ENCODE results near the gene FUOM.

Gene FUOM

DNA sequence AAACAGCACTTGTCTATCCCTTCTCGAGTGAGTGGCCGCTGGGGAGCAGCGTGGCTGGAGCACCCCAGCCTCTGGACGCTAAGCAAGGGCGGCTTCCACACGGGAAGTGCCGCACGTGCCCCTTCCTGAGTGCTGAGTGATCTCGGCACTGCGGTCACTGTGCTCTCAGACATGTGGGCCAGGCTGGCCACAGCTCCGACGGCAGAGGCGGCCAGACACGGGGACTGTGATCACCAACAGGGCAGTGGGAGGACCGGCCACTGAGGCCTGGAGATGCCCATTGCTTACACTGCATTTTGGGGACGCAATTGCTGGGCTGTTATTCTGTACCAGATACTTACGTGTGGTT, 8.3 kb upstream of the FUOM start:
- no peak for DNase-seq

DNA sequence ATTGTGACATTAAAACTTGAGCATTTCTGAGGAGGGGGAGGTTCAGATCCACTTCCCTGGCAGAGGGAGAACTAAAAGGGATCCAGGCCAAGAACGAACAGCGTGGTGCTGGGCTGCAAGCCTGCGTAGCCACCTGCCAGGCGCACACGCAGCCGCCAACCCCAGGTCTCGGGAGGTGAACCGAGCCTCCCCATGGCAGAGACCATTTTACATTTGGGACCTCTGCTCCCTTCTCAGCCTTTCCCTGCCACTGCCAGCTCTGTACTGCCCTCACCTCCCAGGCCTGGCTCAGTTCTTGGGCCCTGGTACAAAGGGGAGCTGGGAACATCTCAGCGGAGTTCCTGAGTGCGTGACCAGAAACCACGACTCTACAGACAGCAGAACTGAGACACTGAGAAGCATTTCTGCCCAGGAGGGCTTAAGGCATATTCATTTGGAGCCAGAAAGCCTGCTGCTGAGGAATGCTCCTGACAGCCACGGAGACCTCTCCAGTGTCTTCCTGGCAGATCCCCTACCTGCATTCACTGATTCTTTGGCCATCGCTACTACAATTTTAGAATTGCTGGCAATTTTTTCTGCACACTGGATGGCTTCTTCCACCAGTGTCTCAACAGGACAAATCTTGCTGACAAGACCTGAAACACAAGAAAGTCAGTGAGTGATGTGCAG, 7.8 kb upstream of the FUOM start:
- no peak for DNase-seq

DNA sequence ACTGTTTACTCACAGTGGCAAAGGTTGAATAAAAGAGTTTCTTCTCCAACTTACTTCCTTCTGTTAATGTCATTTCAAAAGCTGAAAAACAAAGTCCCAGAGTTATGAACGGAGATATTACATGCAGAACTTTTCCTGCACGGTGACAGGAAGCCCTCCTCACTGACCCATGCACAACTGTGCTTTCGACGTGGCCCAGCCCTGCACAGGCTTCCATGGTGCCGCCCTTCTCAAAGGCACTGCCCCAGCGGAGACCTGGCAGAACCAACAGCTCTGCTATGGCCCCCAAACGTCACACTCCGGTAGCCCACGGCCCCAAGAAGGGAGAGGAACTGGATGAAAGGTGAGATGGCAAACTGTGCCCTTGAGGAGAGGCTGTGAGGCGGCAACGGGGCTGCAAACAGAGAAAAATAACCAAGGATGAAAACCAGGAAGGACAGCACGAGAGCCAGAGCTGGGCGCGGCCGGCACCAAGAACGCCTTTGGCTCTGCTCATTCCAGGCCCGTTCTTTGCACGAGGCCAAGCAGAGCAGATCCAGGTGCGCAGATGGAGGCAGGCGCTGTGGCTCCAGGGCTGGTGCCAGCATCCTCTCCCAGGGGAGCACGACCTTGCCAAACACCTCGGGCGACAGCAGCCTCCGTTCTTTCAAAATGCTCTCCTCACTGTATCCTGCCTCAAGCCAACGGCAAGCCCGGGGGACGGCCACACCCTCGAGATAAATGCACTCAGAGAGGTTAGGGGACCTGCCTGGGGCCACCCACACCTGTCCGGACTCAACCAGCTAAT, 7.0 kb upstream of the FUOM start:
- no peak for DNase-seq

DNA sequence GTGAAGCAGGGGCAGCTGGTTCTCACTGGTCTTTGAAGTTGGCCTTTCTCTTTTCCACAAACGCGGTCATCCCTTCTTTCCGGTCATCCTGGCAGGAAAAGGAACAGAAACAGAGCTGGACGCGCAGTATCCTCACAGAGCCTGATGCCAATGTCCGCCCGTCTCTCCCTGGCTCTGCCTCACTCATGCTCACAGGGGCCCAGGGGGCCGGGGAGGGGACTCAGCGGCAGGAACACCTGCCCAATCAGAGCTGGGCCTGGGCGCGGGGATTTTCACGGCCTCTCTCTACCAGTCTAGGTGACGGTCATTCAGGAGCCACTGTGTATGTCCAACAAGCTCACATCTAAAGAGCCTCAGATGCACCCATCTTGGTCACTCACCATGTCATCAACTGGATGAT, 5.0 kb upstream of the FUOM start:
- DNase-seq: no peak

DNA sequence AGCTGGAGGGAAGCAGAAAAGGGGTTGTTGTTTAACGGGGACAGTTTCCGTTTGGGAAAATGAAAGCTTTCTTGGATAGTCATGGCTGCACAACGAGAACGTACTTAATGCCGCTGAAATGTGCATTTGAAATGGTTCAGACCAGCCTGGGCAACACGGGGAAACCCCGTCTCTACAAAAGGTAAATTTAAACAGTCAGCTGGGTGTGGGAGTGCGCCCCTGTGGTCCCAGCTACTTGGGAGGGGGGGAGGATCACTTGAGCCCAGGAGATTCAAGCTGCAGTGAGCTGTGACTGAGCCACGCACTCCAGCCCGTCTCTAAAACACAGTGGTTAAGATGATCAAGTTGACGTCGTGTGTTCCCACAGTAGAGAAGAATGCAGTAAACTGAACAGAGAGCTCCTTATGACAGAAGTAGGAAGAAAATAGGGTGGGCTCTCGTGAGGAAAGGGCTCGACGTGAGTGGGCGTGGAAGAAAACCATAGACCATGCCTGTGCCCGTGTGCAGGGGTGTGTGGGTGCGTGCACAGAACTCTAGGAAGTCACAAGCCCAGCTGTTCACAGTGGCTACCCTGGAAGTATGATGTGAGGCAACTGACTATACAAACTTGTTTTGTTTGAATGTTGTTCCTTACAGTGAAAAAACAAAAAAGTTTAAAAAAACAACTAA, 4.1 kb upstream of the FUOM start:
- no peak for DNase-seq

DNA sequence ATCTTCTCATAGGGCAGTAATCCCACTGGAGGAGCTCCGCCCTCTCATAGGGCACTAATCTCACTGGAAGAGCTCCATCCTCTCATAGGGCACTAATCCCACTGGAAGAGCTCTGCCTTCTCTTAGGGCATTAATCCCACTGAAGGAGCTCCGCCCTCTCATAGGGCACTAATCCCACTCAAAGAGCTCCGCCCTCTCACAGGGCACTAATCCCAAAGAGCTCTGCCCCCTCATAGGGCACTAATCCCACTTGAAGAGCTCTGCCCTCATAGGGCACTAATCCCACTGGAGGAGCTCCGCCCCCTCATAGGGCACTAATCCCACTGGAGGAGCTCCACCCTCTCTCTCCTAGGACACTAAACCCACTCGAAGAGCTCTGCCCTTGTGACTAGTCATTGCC, 3.4 kb upstream of the FUOM start:
- no peak for DNase-seq

DNA sequence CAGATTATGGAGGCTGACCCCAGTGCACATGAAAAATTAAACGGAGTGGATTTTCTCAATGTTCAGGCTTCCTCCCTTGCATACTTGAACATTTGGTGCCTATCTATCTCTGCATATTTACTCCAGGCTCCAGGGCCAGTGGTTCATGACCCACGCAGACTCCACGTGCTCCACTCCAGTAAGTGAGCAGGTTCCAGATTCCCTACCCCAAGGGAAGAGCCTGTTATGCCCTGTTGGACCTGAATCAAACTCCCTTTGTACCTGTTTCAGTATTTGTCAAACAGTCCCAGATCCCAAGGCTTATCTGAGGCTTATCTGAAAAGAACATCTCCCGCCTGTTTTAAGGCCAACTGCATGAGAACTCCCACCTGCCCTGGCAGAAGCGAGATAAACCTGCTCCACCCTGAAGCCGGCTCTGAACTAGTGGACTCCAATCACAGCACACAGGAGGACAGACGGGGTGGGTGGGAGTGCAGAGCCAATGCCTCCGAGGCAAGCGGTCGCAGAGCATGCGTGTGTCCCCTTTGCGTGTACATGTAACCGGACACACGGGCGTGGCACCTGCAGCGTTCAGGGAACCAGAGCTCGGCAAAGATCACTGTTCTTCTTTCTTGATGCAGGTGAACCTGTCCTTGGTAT, 2.3 kb upstream of the FUOM start:
- no peak for DNase-seq

DNA sequence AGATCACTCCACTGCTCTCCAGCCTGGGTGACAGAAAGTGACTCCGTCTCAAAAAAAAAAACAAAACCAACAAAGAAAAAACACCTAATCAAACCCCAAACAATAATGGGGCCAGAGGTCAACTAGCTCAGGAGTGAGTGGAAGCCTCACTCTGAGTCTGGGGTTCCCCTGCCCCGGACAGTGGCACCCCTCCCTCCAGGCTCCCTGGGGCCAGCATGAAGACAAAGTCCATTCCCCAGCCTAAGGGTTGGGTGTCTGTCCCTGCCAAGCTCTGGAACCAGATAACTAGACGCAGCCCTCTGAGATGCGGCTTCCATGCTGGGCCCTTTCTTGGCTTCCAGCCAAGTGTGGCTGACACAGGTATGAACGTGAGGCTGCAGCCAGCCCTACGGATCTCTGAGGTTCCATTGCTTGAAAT, 1.7 kb upstream of the FUOM start:
- peak; percentile 37 for DNase-seq

DNA sequence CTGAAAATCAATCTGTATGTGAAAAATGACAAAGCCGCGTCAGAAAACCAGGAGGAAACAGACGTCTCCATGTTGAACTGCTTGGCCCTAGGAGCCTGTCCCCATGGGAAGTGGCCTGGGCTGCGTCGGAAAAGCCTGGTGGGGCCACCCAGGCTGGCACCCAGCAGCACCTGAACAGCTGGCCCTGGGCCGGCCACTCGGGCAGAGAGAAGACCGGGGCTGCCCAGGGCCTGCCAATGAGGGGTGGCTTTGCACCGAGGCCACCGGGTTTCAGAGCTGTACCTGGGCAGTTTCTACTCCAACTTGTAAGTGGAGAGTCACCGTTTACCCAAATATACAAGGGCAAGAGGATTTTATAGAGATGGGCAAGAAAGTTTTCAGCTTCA, 1.1 kb upstream of the FUOM start:
- no peak for DNase-seq

DNA sequence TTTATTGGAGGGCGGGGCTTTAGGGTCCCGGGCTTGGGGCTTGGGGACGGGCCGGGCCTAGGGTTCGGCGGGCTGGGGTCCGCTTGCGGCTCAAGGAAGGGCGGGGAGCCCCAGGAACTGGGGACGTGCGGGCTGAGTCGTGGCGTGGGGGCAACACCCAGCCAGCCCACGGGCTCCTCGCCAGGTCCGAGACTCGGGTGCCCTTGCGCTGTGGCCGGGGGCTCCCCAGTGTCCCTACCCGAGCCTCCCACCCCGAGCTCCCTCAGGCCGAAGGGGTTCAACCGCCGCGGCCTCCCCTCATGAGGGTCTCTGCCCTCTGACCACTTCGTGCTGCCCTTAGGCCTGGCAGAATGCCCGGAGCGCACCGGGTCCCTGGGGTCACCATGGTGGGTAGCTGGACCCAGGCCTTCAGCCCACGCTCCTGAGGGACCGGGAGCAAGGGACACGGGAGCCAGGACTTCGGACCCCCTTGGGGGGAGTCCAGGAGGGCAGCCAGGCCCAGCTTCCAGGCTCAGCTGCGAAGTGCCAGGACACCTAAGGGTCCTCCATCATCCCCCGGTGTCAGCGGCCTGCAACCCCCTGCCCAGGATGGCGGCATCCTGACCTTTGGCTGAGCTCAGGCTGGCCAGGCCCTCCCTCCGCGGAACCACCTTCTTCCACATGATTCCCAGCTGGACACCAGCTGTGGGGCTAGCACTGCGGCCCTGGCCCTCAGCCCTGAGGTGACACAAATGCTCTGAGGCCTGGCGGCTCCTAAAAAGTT, 524 bp upstream of the FUOM start:
- DNase-seq: peak; percentile 24

DNA sequence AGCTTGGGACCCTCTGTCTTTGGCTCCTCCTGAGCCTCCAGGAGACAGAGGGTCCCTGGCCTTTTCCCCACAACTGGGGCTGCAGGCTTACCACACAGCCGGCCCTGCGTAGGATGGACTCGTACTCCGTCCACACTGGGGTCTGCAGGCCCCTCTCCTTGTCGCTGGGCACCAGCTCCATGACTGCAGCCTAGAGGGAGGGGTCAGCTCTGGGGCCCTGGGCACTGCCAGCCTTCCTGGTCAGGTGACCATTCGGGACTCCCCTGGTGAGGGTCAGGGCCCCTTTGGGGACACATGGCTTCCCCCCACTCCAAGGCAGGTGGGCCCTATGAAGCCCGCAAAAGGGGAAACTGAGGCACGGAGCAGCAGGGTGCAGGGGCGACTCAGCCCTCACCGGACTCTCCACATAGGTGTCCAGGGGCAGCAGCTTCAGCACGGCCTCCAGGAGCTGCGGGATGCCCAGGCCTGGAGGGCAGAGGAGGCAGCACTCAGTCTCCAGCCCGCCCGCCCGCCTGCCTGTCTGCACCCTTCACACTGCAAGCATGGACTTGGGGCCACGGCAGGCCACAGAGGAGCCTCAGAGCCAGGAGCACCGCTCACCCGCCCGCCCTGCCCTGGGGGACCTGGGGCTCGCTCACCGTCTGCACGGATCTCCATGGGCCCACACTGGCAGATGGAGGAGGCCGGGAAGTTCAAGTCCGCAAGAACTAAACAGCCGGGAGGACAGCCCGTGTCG, 1.1 kb downstream of the FUOM start:
- no peak for DNase-seq

DNA sequence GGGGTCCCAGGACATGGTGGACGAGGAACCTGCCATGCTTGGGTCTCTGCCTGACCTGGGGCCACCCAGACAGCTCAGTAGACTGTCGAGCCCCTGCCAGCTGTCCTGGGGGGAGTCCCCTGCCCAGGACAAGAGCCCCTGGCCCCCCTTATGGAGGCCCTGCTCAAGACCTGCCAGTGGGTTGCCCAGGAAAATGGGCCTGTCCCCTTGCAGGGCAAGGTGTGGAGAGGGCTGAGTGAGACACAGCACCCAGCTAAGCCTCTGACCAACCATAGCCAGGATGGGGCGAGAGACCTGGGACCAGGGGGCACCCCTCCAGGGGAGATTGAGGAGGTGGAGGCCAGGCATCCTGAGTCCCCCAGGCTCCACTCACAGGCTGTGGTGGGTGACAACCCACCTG, 1.8 kb downstream of the FUOM start:
- no peak for DNase-seq

DNA sequence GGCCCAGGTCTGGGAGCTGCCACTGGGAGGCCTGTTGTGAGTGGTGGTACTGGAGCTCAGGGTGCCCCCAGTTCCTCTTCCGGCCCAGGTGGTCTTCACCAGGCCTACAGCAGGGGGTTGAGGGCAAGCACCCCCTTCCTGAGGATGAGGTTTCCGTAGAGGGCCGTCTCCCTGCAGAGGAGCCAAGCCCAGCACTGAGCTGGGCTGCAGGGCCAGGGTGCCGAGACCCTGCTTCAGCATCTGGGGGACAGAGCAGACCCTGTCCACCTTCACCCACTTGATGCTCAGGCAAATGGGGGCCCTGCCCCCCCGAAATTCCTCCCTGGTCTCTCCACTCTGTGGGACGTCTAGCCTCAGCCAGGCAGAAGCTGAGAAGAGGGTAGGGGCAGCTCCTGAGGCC, 2.6 kb downstream of the FUOM start:
- DNase-seq: no peak

DNA sequence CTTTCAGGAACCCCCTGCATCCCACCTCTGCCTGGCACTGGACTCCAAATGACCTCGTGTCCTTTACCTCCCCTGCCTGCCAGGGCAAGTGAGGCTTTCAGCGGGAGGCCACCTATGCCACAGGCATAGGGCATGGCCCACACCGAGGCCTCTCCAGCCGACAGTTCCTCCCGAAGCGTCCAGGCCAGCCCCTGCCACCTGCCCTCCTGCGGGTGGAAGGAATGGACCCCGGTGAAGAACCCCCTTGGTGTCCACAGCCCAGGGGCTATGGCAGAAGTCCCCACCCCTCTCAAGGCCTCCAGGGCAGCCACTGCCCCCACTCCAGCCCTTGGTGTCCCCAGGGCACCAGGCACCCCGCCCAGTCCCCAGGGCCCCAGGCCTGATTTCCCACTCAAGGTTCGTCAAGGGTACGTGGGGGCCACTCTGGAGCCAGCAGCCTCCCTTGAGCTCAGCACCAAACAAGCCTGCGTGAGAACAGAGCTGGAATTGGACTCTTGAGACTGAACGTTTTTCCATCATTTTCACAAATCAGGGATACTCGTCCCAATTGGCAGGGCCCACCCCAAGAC, 3.1 kb downstream of the FUOM start:
- no peak for DNase-seq

DNA sequence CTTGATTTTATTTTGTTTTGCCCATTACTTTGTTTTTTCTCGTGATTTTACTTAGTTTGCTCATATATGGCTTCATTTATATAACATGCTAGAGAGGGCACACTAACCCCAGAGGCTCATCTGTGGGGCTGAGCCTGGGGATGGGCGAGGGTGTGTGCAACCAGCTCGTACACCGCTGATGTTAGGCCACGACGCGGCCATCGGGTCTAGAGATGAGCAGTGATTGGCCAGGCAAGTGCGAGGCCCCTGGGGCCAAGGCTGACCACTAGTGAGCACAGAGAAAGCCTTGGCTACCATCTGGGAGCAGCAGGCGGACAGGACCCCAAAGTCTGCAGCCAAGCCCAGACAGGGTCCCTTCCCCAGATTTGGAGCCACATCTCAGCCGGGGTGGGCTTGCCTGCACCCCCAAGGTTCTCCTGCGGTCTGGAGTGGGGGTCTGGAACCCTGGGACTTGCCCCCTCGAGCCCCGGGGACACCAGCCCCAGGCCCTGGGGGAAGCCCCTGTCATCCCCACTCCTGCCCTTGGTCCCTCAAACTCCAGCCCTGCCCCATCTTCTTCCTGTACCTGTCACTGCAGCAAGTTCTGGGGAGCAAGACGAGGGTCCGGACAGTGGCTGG, 3.7 kb downstream of the FUOM start:
- no peak for DNase-seq

DNA sequence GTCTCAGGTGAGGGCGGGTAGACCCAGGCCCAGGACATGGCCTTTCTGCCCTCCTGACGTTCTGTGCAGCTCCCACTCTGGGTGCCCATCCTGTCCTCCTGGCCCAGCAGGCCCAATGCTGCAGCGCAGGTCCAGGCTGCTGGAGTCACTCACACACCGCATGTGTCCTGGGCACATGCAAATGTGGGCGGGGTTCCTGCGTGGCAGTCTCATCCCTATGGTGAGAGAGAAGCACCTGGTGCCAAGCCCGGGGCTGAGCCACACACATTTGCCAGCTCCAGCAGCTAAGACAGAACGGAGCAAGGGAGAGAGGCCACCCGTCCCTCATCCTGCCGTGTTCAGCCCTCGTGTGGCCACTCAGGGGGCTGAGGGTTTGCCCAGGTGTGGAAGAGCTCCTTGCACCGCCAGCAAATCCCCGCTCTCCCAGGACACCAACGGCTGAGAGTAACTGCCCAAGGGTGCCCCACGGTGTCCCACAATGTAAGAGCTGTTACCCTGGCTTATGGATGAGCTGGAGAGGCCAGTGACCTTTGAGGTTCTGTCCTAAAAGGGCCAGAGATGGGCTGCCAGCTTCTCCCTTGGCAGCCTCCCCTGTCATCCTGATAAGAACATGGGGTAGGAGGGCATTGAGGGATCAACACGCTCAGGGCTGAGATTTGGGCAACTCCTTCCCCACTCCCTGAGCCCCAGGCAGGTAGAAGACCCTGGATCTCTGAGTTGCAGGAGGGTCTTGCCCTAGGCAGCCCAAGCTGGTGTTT, 4.4 kb downstream of the FUOM start:
- no peak for DNase-seq

DNA sequence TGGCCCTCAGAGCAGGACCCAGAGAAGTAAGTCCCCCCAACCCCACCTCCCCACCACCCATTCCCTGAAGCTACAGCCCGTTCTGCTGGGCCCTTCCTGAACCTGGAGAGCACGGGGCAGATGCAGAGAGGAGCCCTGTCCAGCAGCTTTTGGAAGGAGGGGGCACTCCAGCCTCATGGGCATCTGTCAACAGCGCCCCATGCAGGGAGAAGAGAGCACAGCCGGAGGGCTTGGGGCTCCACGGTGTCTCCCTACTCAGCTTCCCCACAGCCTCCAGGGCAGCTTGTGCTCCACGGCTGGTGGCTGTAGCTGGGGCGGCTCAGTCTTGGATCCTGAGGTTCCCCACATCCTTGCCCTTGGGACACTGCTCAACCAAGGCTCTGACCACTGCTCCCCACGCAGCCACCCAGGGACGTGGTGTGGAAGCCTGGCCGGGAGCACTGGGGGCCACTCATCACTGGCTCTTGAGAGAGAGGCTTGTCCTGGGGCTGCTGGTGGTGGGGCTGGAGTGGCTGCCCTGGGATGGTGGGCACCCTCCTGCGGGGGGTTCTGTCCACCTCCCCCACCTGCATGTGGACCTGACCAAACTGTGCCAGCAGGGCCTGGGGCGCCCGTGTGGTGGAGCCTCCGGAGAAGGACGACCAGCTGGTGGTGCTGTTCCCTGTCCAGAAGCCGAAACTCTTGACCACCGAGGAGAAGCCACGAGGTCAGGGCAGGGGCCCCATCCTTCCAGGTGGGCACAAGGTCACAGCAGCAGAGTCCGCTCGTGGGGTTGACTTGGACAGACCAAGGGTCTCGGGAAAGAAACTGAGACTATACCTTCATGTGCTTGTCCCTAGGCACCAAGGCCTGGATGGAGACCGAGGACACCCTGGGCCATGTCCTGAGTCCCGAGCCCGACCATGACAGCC, 6.2 kb downstream of the FUOM start:
- DNase-seq: no peak

DNA sequence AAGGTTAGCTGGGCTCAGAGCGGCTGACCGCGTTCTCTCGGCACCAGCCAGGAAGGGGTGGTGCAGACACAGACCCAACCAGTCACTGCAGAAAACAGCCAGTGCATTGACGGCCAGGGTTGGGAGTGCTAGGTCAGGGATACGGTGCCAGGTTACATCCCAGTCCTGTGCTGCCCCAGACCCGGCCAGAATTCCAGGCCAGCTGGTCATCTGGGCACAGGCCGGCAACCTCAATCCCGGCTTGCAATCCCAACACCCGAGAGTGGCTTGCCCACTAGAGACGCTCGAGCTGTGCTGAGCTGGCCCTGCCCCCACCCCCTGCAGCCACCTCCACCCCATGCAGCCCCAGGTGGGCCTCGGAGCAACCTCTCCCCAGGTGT, 6.9 kb downstream of the FUOM start:
- DNase-seq: no peak

DNA sequence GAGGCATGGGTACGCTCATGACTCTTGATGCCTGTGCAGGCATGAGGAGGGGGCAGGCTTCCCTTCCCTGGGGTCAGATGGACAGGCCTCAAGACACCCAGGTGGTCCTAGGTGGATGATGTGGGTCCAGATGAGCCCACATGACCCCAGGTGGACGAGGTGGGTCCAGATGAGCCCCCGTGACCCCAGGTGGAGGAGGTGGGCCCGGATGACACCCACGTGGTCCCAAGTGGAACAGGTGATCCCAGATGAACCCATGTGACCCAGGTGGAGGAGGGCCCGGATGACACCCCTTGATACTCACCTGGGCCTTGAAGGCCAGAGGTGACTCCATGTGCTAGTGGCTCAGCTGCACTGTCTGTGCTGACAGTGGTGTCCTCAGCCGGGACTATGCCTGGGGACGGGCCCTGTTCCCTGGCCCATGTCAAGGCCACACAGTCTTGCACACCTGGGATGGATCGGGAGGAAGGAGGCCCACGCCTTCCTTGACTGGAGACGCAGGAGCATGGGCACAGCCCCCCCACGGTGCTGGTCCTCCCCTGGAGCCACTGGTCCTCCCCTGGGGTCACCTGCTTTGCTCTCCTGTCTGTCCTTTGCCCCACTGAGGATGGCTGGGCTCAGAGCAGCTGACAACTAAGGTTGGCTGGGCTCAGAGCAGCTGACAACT, 7.4 kb downstream of the FUOM start:
- DNase-seq: no peak

All from effector CD4-positive, alpha-beta T cell (primary cell).